K562 (cell line): Measurements from ENCODE around the gene CENPX. TPM values are rescaled to one million over a fixed set of nuclear protein-coding genes. Genes with fewer than 3 reads are reported as not detected.

Source experiments
- ATAC-seq: fragments of 200-7000 bp; cut with Tn5 transposase; 3 replicates; pipeline ENCODE4 v1.9.1; 2020; ENCODE audit warnings: moderate library complexity
- BruUV-seq: library from RNA; stranded (reverse); fragments of 400-500 nt; replicated peaks from 2 replicates; lab custom pipeline; 2021; lab: Mats Ljungman, UMichigan
- CTCF ChIA-PET: fragments of 300-600 bp; formaldehyde crosslinking; extraction: SDS; loops from one replicate; lab custom pipeline; 2021; ENCODE audit warnings: low intra/inter-chr PET ratio; lab: Yijun Ruan, JAX
- POLR2A ChIA-PET: fragments of 300-600, 350-650 bp; sonication (Branson Sonifier 250); formaldehyde crosslinking; extraction: SDS; loops from one replicate; lab custom pipeline; 2021; ENCODE audit warnings: antibody characterized with exemption, inconsistent platforms; lab: Yijun Ruan, JAX
- DNase-seq, 4 experiments: peaks; one replicate each; pipeline versions ENCODE4 v3.0.0 to v3.0.0-alpha.2; 2011 to 2018; ENCODE audit warnings: low spot score in 3 of 4, mixed read lengths in 3 of 4; ENCODE audit errors: extremely low read depth in 1 of 4
- FAIRE-seq: peaks from 2 replicates; lab custom pipeline; 2011; peaks lifted over from hg19 to GRCh38; lab: Jason Lieb, UNC
- H2AFZ ChIP-seq: 2 replicates; pipeline ENCODE4 v1.6.0; 2011; ENCODE audit warnings: low read depth, low read length, control low read depth, inconsistent platforms
- H3K27ac ChIP-seq: fragments of 200-600 bp; 3 replicates; pipeline ENCODE4 v1.8.0; 2011; ENCODE audit warnings: low read depth, mild to moderate bottlenecking, control low read depth, inconsistent platforms, low read length, moderate library complexity, mixed read lengths; ENCODE audit errors: extremely low read depth
- H3K27me3 ChIP-seq, 2 experiments: fragments of 300-600 bp in 1 of 2; 2 replicates in 1 of 2; 3 replicates in 1 of 2; pipeline versions ENCODE4 v1.6.0 to v1.8.0; 2011; ENCODE audit warnings: inconsistent platforms in 2 of 2, low read length in 2 of 2, mild to moderate bottlenecking in 1 of 2, mixed read lengths in 1 of 2, moderate library complexity in 1 of 2; ENCODE audit not compliant: control insufficient read depth in 2 of 2, insufficient read depth in 2 of 2
- H3K36me3 ChIP-seq: fragments of 300-600 bp; 3 replicates; pipeline ENCODE4 v1.8.0; 2011; ENCODE audit warnings: mild to moderate bottlenecking, low read length, inconsistent platforms; ENCODE audit not compliant: control insufficient read depth, insufficient read depth
- H3K4me1 ChIP-seq, 2 experiments: fragments of 200-600 bp in 1 of 2; replicated peaks in 1 of 2; 2 replicates in 1 of 2; 3 replicates in 1 of 2; pipeline versions ENCODE4 v1.5.1 to v1.8.0; 2011; ENCODE audit warnings: inconsistent platforms in 2 of 2, low read length in 2 of 2, mild to moderate bottlenecking in 1 of 2, mixed read lengths in 1 of 2, moderate library complexity in 1 of 2; ENCODE audit not compliant: control insufficient read depth in 2 of 2, insufficient read depth in 2 of 2
- H3K4me2 ChIP-seq: 2 replicates; pipeline ENCODE4 v1.6.1; 2011; ENCODE audit warnings: low read length, control low read depth, inconsistent platforms, mixed read lengths; ENCODE audit not compliant: insufficient read depth
- H3K4me3 ChIP-seq: fragments of 200-600 bp; sonication (generic), shearing (Covaris generic); 2 replicates; pipeline ENCODE4 v1.5.1; 2016; ENCODE audit warnings: control low read depth, inconsistent platforms
- H3K79me2 ChIP-seq: fragments of 200-600 bp; 3 replicates; pipeline ENCODE4 v1.8.0; 2011; ENCODE audit warnings: low read length, inconsistent platforms; ENCODE audit not compliant: control insufficient read depth, insufficient read depth
- H3K9ac ChIP-seq, 2 experiments: 2 replicates each; pipeline versions ENCODE4 v1.6.0 to v1.6.1; 2011; ENCODE audit warnings: low read depth in 2 of 2, low read length in 2 of 2, control low read depth in 1 of 2, inconsistent platforms in 1 of 2, mild to moderate bottlenecking in 1 of 2, mixed read lengths in 1 of 2; ENCODE audit not compliant: insufficient read depth in 1 of 2
- H3K9me1 ChIP-seq: one replicate; pipeline ENCODE4 v1.6.0; 2011; ENCODE audit warnings: inconsistent platforms, mild to moderate bottlenecking, low read length, moderate library complexity; ENCODE audit not compliant: control insufficient read depth, insufficient read depth
- H3K9me3 ChIP-seq: replicated peaks from 2 replicates; pipeline ENCODE4 v1.5.1; 2011; ENCODE audit warnings: low read depth, low read length, inconsistent platforms; ENCODE audit not compliant: control insufficient read depth, insufficient read depth
- H4K20me1 ChIP-seq: replicated peaks from 2 replicates; pipeline ENCODE4 v1.6.1; 2011; ENCODE audit warnings: low read length, inconsistent platforms, mixed read lengths; ENCODE audit not compliant: control insufficient read depth, insufficient read depth
- MXI1 ChIP-seq: IDR thresholded peaks from 2 replicates; pipeline ENCODE4 v1.6.1; 2011; ENCODE audit warnings: low read depth, mild to moderate bottlenecking, improper control_type of control experiment, low read length
- TCF3 ChIP-seq: sonication (generic); formaldehyde crosslinking; IDR thresholded peaks from 2 replicates; pipeline ENCODE4 v1.4.0; 2020; ENCODE audit warnings: mild to moderate bottlenecking, missing genetic modification reagents
- ZBTB40 ChIP-seq, 2 experiments: fragments of 450-650 bp in 1 of 2; sonication (generic) in 1 of 2; formaldehyde crosslinking in 1 of 2; IDR thresholded peaks; 2 replicates each; pipeline versions ENCODE4 v1.7.1 to v1.9.0; 2016 to 2022; ENCODE audit warnings: inconsistent platforms in 1 of 2, mild to moderate bottlenecking in 1 of 2, missing genetic modification reagents in 1 of 2
- ZBTB7A ChIP-seq: IDR thresholded peaks from 2 replicates; pipeline ENCODE4 v1.6.1; 2011; ENCODE audit warnings: low read depth, mild to moderate bottlenecking, low read length, moderate library complexity, borderline replicate concordance; ENCODE audit not compliant: control insufficient read depth
- WGBS: fragments of 100-300 bp; shearing (Covaris generic); methylation state at CpG from one replicate; pipeline ENCODE4 v1.1.6; 2016; ENCODE audit warnings: low coverage, mixed read lengths; ENCODE audit not compliant: insufficient coverage; ENCODE audit errors: missing lambda C conversion rate; 5-methylcytosine and 5-hydroxymethylcytosine counted together
- in situ Hi-C: fragments of 300-500 bp; cut with MboI; formaldehyde crosslinking; loops from 4 replicates; pipeline ENCODE4 v1.15.0; 2018; ENCODE audit warnings: inconsistent platforms, mixed read lengths
- intact Hi-C: fragments of 100-400 bp; cut with micrococcal nuclease; formaldehyde crosslinking; loops from 2 replicates; pipeline ENCODE4 v1.14.2; 2022
- polyA plus RNA-seq, 8 experiments: library from polyadenylated mRNA; depleted of rRNA in 4 of 8; stranded (reverse) in 5 of 8; unstranded in 3 of 8; fragments of >200 nt; fragmentation: Nextera tagmentation in 2 of 8; fragmentation: Illumina TruSeq in 1 of 8; extraction: Ambion mirVana in 2 of 8; extraction: Trizol in 1 of 8; gene quantifications; 2 replicates each; pipeline versions ENCODE4 v1.2.1 to v1.2.3, GENCODE V29; 2011 to 2014; ENCODE audit warnings: inconsistent platforms in 1 of 8, missing spikeins in 1 of 8
- total RNA-seq, 7 experiments: library from RNA; depleted of rRNA in 6 of 7; stranded (reverse); fragments of >200 nt in 6 of 7; fragmentation: Illumina TruSeq in 2 of 7; extraction: Trizol in 2 of 7; gene quantifications; 2 replicates each; pipeline versions ENCODE4 v1.2.1 to v1.2.3, GENCODE V29; 2011 to 2021; ENCODE audit warnings: low replicate concordance in 1 of 7

Gene CENPX
- total and polyA plus RNA-seq, 9 of the 15 experiments (the other 6 are each of a cell fraction or from before 2014, with no cell fraction given): 32.7 to 352 (median 127) TPM

DNA sequence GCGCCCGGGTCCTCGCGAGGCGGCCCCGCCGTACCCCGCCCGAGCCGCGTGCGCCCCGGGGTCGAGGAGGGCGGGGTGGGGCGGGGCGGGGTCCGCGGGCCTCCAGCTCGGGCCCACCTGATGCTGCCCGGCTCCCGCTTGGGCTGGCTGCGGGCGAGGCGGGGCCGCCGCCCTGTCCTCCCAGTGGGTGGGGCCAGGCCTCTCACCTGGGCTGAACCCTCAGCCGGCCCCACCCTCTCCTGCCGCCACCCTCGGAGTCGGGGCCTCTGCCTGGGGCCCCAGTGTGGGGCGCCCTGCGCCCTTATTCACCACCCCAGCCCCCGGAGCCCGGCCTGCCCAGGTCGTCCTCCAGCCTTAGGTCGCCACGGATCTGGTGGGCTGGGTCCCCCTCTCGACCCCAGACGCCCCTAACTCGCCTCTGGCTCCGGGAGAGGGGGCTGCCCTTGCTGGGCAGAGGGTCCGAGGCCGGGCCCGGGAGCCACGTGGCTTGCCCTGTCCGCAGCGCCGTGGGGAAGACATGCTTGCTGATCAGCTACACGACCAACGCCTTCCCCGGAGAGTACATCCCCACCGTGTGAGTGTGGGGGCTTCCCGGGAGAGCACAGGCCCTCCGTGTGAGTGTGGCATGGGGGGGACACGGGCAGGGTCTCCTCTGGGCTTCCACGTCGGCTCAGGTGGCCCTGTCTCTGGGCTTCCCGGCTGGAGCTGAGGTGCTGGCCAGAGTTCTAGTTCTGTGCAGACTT is 9.4 kb upstream of the CENPX start:
- H3K9me1 ChIP-seq: peaks cover 6% of the 10 kb centered on the region
- peak overlapping the region; percentile 87 to 97 for H3K9ac ChIP-seq
- ATAC-seq: peak; percentile 70
- intact Hi-C loops (loop anchor here (1.0 to 10.0 kb wide), 3 partner anchors 9 to 313 kb away; partner anchors contain the start of genes FASN and LRRC45), in situ Hi-C loops (loop anchor here (5.0 kb wide), 1 partner anchor 125 kb away; no protein-coding TSS in a partner anchor)
- WGBS: 1% methylated on average over 23 of the region's 59 CpGs
- no peaks in the 10 kb centered on the region for H3K9me3 ChIP-seq
- FAIRE-seq: peak; percentile 32
- H3K27ac ChIP-seq: peak overlapping the region; percentile 84
- DNase-seq: peak; percentile 86 to 90 (median 88)
- ChIA-PET POLR2A (interaction anchor here (0.5 to 6.4 kb wide), 3 partner anchors 10 to 175 kb away, joined by 3 to 51 read pairs (median 4); partner anchors contain the start of genes CENPX and LRRC45), CTCF (interaction anchor here (2.4 kb wide), 1 partner anchor 122 kb away, joined by 27 read pairs; no protein-coding TSS in a partner anchor)
- peak overlapping the region; percentile 81 for H2AFZ ChIP-seq
- peaks cover 27 to 89% of the 10 kb centered on the region in 2 experiments for H3K4me1 ChIP-seq
- no peaks in the 10 kb centered on the region for H3K27me3 ChIP-seq
- peak overlapping the region; percentile 62 for H3K4me3 ChIP-seq
- peaks cover 18% of the 10 kb centered on the region; the same call in 1 of the 2 replicates for H4K20me1 ChIP-seq
- BruUV-seq: no TSS peak
- H3K36me3 ChIP-seq: peaks cover 40% of the 10 kb centered on the region; the same call in 2 of the 3 replicates
- H3K79me2 ChIP-seq: peaks cover 38% of the 10 kb centered on the region
- H3K4me2 ChIP-seq: peak overlapping the region; percentile 90
- TF ChIP-seq MXI1 (peak; percentile 63), TCF3 (CRISPR knock-in tag) (0 out of 2 replicates have a peak, but pooled peaks have one; percentile 9), ZBTB7A (peak; percentile 31; the same call in 1 of the 2 replicates), ZBTB40 (IDR thresholded peaks at IDR 0.05) (peak; percentile 44; the same call in 1 of the 2 replicates), ZBTB40 (CRISPR knock-in tag; IDR thresholded peaks at IDR 0.05) (no peak)
